Renal cortex interstitium (tissue), 11 donors: ENCODE results near the gene HIF1AN. TPM values are rescaled to one million over a fixed set of nuclear protein-coding genes. Genes with fewer than 3 reads are reported as not detected.

Experiments used
- DNase-seq, 11 donors: peaks; one replicate each; pipeline ENCODE4 v3.0.0-alpha.2; 2013; ENCODE audit warnings: low read depth in 9 of 11, low spot score in 4 of 11; ENCODE audit errors: extremely low read depth in 1 of 11
- polyA plus RNA-seq, 3 donors: library from polyadenylated mRNA; unstranded; fragments of 120-200 nt; gene quantifications; one replicate each; pipeline ENCODE4 v1.2.1, GENCODE V29; 2013; ENCODE audit not compliant: insufficient read length in 3 of 3

HIF1AN gene
- polyA plus RNA-seq, 3 donors, result 36.9 to 48.4 (median 44.5) TPM

DNA sequence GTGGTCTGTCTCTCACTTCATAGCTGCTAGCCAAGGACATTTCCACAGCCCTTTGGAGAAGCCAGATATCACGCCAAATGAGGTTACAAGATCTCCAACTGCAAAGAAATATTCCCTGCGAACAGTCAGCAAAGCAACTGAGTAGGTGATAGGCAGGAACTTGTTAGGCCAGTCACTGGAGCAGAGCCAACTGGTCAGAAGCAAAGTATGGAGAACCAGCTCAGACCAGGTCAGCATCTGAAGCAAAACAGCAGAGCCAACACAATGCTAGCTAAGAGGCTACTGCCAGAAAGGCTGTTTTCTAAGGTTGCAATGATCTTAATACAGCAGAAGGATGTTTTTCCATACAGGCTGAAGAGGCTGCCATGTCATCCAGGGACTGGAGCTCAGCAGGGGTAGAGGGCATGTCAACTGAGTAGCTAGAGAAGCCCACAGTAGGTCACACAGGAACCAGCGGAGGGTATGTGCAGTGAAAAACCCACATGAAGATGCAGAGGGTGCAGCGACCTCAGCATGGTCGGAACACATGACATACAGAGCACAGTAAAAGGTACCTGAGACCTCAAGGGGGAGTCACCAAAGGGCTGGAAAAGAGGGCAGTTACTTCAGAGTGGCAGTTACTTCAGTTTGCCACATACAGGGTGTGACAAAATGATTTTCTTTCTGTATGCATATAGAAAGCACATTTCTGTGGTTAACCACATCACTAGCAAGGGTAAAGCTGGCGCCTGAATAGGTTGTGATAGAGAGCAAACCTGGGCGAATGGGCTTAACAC is 25.0 kb upstream of the HIF1AN start:
- DNase-seq, result no peak

DNA sequence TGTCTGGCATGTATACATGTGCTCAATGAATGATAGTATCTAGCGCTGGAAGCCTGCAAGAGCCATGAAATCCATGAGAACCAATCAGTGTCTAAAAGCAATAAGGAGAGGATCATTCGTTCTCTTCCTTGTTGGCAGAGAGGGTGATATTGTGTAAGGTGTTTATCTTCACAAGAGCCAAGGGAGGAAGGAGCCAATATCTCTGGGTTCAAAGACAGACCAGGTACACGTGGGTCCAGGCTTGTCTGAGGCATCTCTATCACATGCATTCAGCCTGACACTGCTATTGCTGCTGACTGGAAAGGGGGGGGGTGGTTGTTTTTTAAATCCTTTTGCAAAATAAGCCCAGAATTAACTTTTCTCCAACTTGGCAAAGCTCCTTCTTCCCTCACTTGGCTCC is 20.1 kb upstream of the HIF1AN start:
- no peak for DNase-seq

DNA sequence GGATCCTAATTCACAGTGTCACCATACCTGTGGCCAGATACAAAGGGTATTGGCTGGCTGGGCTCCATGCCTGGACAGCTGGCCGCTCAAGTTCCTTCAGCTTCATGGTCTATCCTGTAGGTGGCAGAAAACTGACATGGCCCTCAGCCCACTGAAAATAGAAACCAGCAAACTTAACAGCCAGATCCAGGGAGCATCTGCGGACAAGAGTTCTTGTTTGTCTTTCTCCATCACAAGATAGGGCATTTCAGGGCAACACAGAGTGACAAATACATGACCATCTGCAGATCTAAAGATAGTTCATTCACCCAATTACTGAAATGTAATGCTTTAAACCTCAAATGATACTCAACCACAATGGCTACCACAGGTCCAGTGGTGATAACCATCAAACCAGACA is 18.9 kb upstream of the HIF1AN start:
- DNase-seq, result no peak

DNA sequence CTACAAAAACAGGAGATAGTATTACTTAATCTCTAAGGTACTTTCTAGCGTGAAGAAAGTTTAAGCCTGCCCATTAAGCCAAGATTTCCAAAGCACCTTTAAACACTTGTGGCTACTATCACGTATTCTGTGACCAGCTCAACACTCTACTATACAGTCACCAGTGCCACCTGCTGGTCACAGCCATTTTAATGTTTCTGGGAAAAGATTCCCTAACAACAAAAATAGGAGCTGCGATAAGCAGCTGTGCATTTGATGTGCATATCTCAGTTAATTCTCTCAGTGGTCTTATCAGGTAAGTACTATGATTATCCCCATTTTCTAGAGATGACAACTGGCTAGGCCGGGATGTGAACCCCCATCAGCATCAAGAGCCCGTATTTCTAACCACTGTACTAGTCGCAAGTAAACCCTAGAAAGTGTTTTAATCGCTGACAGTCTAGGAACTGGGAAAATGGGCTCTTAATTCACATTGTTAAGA is 16.9 kb upstream of the HIF1AN start:
- DNase-seq, result peak in 6 of 11 donors; percentile 56 to 79 (median 60)

DNA sequence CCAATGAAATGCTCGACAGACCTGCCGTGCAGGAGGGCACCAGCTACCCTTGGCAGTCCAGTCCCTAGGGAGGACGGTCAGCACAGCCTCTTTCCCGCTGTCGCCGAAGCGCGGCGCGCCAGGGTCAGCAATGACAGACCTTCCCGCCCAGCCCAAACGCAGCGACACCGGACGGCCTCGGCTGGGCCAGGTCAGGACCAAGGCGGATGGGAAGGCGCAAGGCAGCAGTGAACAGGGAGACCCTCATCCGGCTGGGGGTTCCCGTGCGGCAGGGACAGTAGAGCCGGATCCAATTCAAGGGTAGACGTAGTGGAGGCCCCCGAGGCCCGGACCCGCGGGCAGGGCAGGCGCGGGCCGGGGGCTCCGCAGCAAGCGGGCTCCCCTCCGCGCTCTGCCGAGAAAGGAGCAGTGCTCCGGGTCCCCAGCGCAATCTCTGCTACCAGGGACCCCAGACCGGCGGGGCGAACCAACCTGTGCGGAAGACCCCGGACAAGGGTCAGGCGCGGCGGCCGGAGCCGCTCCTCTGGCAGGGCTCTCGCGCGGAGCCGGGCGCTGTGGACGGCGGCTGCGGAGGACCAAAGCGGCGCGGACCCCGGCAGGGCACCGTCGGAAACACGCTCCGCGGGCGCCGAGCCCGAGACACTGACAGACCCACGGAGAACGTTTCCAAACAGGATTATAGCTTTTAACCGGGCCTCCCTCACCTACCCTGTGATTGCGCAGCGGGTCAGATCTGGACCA is 16.3 kb upstream of the HIF1AN start, which contains the start of gene SEC31B:
Gene SEC31B, minus strand, starts transcription at position 551 of the 741 bp plus-strand sequence. CDS start 2,909 bp downstream, outside the sequence.
- DNase-seq, result peak in 4 of 11 donors; percentile 17 to 28 (median 22)

DNA sequence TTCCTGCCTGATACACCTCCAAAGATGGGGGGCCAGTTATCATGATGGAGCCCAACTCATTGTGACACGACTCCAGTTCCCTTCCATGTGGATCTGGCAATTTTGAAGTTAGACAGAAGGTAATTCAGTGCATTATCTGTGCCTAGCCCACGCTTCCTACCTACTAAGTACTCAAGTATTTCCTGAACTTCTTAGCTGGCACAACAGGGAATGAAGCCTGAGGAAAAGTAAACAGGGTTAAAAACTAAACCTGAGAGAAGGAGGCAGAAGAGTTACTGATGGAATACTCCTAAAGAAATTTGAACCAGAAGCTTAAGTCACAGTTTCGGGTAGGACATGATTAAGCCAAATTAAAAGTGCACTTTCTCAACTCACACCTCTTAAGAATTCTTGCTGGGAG is 14.9 kb upstream of the HIF1AN start:
- no peak for DNase-seq

DNA sequence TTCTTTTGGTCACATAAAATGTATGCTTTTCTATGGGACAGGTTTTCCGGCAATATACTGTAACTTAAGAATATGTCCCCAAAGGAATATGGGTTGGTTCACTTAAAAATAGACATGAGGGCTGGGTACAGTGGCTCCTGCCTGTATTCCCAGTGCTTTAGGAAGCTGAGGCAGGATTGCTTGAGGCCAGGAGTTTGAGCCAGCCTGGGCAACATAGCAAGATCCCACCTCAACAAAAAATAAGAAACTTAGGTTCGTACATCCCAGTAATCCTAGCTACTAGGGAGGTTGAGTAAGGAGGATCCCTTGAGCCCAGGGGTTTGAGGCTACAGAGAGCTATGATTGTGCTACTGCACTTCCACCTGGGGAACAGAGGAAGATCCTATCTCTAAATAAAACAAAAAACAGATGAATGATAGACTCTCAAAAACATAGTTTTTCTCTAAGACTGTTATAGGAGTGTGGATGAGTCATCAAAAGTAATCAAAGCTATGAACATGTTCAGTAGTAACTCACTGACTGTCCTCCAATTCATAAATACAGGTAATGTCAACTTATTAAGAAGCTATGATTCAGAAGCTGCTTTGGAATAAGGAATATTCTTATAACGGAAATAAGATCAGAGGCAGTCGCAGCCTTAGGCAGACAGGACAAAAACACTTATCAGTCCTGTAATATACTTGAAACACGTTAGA is 13.5 kb upstream of the HIF1AN start:
- DNase-seq, result no peak

DNA sequence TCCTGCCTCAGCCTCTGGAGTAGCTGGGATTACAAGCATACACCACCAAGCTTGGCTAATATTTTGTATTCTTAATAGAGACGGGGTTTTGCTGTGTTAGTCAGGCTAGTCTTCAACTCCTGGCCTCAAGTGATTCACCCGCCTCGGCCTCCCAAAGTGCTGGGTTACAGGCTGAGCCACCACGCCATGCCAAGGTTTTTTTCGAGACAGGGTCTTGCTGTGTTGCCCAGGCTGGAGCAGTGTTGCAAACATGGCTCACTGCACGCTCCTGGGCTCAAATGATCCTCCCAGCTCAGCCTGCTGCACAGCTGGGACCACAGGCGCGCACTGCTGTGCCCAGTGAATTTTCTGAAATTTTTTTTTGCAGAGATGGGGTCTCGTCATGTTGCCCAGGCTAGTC is 12.8 kb upstream of the HIF1AN start:
- DNase-seq, result no peak

DNA sequence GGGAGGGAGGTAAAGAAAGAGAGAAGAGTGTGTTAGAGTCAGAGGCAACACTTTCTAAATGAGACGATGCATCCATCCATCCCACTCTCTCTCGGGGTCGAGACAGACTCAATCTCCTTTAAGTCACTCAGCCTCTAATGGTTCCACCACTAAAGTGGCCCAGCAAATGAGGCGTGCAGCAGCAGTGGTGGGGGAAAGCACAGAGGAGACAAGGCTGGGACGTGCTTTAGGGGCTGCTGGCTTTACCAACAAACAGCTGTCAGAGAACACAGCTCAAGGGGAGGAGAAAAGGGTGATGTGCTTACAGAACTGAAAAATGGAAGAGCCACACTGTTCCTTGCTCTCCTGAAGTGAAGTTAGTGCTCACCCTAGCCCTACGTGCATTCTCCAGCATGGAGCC is 11.5 kb upstream of the HIF1AN start:
- DNase-seq, result no peak

DNA sequence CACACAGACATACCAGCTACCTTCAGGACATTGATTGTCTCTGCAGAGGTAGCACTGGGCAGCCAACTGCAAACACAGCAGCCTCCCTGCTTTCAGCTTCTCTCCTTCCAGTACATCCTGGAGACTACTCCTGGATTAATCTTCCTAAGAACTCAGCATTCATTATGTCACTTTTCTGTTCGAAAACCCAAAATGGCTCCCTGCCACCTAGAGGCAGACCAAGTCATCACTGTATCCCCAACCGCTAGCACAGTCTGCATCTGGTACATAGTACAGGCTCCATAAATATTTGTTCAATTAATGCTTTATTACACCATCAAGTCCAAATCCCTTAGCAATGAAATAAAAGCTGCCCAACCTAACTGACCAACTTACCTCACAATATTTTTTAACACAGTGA is 11.1 kb upstream of the HIF1AN start:
- DNase-seq, result no peak

DNA sequence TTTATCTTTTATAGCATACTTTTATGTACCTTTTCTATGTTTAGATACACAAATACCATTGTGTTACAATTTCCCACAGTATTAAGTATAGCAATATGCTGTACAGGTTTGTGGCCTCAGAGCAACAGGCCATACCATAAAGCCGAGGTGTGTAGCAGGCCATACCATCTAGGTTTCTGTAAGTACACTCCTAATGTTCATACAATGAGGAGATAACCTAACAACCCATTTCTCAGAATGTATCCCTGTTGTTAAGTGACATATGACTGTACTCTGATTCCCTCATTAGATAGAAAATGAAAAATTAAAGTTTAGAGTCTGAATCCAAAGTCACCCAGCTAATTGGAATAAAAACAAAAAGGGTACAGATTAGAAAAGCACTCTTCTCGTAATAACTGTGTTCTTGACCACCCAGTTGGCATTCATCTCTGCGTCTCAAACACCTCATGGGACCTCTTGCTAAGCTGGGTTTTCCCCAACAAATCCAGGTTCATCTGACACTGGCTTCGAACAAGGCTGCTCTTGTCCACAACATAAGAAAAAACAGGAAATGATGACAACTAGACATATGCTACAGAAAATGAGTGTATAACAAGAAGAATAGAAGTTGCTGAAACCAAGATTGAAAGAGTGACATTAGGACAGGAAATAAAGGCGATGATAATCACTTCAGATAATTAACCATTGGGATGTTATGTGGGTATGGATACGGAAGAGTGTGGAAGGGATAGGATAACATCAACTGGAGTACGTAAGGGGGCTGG is 7.4 kb upstream of the HIF1AN start:
- no peak for DNase-seq

DNA sequence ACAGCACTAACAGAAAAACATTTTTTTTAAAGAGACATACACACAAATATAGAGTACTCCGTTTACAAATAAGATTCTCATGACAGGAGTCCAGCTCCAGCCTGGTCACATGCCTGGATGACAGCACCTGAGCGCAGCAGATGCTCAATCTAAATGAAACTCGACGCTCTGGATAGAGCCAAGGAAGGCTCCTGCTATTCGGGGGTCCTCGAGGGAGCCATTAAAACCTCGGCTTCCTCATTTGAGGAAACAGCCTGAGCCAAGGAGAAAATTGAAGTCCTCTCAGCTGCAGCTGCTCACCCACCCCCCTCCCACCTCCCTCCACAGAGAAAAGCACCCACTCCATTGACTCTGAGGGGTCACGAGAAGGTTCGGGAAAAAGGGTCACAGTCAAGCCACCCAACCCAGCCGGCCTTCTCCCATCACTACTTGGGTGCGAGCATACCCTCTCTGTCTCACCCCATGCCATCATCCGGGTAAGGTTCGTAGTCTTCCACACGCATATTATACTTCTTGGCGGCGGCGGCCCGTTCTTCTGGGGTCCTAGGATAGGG is 6.7 kb upstream of the HIF1AN start:
- DNase-seq, result peak in 2 of 11 donors; percentile 1 to 5

DNA sequence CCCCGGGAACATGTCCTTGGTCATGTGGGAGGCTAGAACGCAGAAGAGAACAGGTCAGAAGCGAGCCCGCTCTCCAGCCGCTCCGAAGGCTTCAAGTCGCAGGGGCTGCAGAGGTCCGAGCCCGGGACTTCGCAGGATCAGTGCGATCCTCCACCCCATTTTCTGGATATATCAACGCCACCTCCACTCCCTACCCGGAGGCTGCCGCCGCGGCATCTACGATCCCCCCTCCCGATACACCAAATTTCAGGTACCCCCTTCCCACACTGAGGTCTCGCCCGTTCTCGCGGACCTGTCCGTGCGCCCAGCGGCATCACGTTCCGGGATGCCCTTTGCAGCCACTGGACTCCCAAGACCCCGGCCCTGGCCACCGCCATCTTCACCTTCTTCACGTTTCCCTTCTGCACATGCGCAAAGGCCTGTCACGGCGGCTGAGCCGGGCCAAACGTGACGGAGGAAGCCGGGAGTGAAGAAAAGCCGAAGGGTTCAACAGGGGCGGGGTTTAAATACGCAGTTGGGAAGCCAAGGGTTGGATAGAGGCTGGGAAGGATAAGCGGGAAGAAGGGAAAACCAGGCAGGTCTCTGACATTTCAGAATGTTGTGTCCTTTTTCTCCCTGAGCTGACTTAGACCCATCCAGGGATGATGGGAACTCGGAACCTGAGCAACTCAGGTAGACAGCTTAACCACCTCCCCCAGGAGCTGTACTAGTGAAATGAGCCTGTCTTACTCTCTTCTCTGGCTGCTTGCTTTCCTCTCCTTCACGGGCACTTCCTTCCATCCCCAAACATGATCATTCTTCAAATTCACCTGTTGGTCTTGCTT is 6.1 kb upstream of the HIF1AN start, which contains the start of gene NDUFB8:
Gene NDUFB8, minus strand, starts transcription at position 397 of the 824 bp plus-strand sequence. Its CDS starts 20 bp downstream, at position 377.
- DNase-seq, result peak; percentile 73 to 93 (median 86)

DNA sequence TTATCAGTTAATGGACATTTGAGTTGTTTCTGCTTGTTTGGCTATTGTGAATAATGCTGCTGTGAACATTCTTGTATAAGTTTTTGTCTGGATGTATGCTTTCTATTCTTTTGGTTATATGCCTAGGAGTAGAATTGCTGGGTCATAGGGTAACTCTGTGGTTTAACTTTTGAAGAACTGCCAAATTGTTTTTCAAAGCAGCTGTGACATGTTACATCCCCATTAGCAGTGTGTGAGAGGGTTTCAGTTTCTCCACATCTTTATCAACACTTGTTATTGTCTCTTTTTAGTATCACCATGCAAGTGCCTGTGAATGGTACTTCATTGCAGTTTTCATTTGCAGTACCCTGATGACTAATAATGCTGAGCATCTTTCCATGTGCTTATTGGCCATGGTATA is 4.0 kb upstream of the HIF1AN start:
- no peak for DNase-seq

DNA sequence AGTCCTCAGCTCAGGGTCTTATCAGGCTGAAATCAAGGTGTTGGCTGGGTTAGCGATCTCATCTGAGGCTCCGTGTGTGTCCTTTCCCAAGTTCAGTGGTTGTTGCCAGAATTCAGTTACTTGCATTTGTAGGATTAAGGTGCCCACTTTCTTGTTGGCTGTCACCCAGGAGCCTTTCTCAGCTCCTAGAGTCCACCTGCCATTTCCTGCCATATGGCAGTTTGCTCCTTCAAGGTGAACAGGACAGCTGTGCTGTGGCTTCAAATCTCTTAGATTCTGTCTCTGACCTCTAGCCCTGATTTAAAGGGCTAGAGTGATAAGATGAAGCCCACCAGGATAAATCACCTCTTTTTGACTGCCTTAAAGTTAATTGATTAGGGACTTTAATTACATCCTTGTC is 1.0 kb upstream of the HIF1AN start:
- no peak for DNase-seq

DNA sequence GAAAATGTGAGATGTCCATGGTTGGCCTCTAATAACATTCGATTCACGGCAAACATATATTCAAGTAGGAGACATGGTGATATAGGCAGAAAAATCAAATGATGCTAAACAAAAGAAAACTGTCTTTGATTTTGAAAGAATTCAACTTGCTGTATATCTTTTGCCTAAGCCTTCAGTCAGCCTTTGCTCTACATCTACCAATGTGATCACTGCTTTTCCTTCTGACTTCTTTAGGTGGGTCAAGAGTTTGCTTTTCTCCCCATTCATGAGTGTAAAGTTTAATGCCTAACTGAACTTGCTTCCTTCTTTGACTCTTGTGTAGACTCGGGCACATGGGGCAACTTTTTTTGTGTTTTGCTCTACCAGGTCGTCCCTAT is 417 bp upstream of the HIF1AN start:
- no peak for DNase-seq

DNA sequence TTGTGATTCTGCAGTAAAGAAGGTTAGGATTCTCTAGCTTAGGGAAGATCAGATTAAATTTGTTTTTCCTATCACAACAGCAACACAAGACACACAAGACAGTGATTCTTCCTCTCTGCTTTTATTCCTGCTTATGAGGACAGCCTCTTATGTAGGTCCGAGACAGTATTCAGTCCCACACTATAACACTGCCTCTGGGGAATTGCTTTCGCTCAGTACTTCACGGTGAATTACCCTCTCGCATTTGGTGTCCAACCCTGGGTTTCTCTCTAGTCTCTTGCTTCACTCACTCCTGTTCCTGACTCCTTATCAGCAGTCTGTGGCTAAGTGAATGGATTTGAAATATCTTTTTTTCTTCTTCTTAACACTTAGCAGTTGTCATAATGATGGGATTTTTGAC is 1.7 kb downstream of the HIF1AN start:
- no peak for DNase-seq

DNA sequence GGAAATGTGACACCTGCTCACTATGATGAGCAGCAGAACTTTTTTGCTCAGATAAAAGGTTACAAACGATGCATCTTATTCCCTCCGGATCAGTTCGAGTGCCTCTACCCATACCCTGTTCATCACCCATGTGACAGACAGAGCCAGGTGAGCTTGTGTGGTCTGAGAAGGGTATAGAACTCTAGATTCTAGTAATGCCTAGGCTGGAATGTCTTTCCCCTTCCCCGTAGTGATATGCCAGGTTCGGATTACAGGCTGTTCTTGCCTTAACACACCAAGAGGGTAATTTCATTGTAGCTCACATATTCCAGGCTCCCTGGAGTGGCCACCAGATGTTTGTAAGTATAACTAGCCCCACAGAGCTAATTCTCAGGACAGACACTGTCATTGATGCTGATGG is 9.2 kb downstream of the HIF1AN start:
- DNase-seq, result no peak
